Choroid plexus epithelial cell (primary cell): ENCODE measurements around the gene CSNK1A1L.

Experiments
- DNase-seq: peaks from one replicate; pipeline ENCODE4 v3.0.0-alpha.2; 2010; ENCODE audit warnings: low read depth
- H3K4me3 ChIP-seq: 2 replicates; pipeline ENCODE4 v1.5.1; 2011; ENCODE audit warnings: low read depth, mild to moderate bottlenecking, control low read depth, low read length, moderate library complexity
- CTCF ChIP-seq: conservative IDR thresholded peaks from 2 replicates; pipeline ENCODE4 v1.5.1; 2011; ENCODE audit warnings: low read depth, mild to moderate bottlenecking, control low read depth, inconsistent platforms, low read length, moderate library complexity

Gene CSNK1A1L

GRCh38 chr13:37109051-37109678 lies 3.7 kb upstream of the CSNK1A1L start:
- peak; percentile 79 for DNase-seq
- H3K4me3 ChIP-seq = no peak overlapping the region
- peak; percentile 69 for TF ChIP-seq CTCF

GRCh38 chr13:37107868-37108267 lies 2.4 kb upstream of the CSNK1A1L start:
- H3K4me3 ChIP-seq = no peak overlapping the region
- TF ChIP-seq CTCF = no peak
- DNase-seq = no peak

- no peak overlapping the region for H3K4me3 ChIP-seq
- DNase-seq = no peak
- TF ChIP-seq CTCF = no peak
Measured at GRCh38 chr13:37107456-37107855, 2.0 kb upstream of the CSNK1A1L start.

GRCh38 chr13:37106642-37107041 lies 1.2 kb upstream of the CSNK1A1L start:
- no peak for TF ChIP-seq CTCF
- no peak overlapping the region for H3K4me3 ChIP-seq
- peak; percentile 69 for DNase-seq

- TF ChIP-seq CTCF = no peak
- DNase-seq = peak; percentile 29
Measured at GRCh38 chr13:37102896-37103295, 2.6 kb downstream of the CSNK1A1L start.

GRCh38 chr13:37101201-37101600 lies 4.3 kb downstream of the CSNK1A1L start:
- TF ChIP-seq CTCF = no peak
- H3K4me3 ChIP-seq = no peak overlapping the region
- no peak for DNase-seq

More at GRCh38 chr13:37102896-37103295, 2.6 kb downstream of the CSNK1A1L start:
- H3K4me3 ChIP-seq = no peak overlapping the region

- DNase-seq = no peak
- no peak for TF ChIP-seq CTCF
- H3K4me3 ChIP-seq = no peak overlapping the region
Measured at GRCh38 chr13:37100731-37101130, 4.7 kb downstream of the CSNK1A1L start.
